Stromal cell of bone marrow (primary cell): ENCODE measurements around the gene BRCA2.
A peak's percentile ranks its signal among the peaks of the same experiment; 100 is the strongest.
"Not testable (repeated sequence)": the region's sequence is repeated elsewhere in the genome, so short reads cannot be mapped to it uniquely, and the experiment has no call there.

ENCODE experiments used
- DNase-seq: peaks from one replicate; pipeline ENCODE4 v3.0.0-alpha.2; 2012; ENCODE audit warnings: low read depth

The BRCA2 gene

DNA sequence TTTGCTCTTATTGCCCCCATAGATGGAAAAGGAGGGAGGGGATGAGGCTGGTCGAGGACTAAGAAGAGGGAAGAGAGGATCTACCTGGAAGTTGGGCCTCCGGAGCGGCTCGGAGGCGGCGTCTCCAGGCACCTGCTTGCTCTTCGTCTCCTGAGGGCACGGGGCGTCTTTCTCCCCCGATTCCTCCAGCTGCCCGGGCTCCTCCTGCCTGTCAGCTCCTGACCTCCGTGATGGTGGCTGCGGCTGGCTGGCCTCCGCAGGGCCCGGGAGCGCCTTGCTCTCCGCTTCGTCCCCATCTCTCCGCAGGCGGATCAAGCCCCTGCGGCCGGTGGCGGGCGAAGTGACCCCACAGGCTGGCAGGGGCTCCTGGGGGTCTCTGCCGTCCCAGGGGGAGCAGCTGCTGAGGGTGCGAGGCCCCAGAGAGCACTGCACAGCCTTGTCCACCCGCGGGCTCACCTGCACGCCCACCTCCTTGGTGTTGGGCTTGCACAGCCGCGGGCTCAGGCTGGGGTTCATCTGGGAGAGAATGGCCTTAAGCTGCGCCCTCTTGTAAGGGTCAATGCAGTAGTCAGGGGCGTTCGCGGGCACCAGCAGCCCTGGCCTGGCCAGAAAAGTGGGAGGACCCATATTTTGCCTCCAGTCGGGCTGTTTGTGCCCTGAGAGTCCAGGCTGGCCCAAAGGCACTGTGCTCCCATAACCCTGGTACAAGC lies 4.0 kb upstream of the BRCA2 start:
- no peak for DNase-seq

DNA sequence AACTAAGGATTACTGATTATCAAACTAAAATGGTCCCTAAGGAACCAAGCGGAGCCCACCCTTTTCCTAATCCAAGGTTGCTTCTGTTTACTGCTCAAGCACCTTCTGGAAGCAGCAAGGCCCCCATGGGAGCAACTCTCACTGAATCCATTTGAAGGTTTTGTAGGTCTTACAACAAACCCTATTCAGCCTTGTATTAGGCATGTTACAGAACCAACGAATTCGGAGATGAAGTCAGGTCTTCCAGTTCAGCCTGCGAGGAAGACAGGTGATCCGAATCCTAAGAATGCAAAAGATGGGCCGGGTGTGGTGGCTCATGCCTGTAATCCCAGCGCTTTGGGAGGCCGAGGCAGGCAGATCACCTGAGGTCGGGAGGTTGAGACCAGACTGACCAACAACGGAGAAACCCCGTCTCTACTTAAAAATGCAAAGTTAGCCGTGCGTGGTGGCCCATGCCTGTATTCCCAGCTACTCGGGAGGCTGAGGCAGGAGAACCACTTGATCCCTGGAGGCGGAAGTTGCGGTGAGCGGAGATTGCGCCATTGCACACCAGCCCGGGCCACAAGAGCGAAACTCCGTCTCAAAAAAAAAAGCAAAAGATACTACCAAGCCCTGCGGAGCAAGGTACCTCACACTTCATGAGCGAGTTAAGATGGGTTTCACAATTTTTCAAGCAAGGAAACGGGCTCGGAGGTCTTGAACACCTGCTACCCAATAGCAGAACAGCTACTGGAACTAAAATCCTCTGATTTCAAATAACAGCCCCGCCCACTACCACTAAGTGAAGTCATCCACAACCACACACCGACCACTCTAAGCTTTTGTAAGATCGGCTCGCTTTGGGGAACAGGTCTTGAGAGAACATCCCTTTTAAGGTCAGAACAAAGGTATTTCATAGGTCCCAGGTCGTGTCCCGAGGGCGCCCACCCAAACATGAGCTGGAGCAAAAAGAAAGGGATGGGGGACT lies 754 bp upstream of the BRCA2 start:
- no peak for DNase-seq

DNA sequence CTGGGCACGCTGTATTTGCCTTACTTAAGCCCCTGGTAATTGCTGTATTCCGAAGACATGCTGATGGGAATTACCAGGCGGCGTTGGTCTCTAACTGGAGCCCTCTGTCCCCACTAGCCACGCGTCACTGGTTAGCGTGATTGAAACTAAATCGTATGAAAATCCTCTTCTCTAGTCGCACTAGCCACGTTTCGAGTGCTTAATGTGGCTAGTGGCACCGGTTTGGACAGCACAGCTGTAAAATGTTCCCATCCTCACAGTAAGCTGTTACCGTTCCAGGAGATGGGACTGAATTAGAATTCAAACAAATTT lies 676 bp downstream of the BRCA2 start:
- DNase-seq: no peak

DNA sequence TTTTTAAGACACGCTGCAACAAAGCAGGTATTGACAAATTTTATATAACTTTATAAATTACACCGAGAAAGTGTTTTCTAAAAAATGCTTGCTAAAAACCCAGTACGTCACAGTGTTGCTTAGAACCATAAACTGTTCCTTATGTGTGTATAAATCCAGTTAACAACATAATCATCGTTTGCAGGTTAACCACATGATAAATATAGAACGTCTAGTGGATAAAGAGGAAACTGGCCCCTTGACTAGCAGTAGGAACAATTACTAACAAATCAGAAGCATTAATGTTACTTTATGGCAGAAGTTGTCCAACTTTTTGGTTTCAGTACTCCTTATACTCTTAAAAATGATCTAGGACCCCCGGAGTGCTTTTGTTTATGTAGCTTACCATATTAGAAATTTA lies 1.2 kb downstream of the BRCA2 start:
- no peak for DNase-seq

DNA sequence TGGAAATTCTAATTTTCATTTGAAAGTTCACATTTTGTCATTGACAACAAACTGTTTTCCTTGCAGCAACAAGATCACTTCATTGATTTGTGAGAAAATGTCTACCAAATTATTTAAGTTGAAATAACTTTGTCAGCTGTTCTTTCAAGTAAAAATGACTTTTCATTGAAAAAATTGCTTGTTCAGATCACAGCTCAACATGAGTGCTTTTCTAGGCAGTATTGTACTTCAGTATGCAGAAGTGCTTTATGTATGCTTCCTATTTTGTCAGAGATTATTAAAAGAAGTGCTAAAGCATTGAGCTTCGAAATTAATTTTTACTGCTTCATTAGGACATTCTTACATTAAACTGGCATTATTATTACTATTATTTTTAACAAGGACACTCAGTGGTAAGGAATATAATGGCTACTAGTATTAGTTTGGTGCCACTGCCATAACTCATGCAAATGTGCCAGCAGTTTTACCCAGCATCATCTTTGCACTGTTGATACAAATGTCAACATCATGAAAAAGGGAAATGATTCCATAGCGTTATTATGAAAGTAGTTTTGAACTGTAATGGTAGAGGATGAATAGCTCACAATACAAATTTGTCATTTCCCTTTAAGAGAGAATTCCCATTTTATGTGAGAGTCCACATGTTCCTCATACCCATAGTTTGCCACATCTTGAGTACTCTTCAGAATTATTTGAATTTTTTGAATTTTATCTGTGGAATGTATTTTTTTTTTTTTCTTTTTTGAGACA lies 2.6 kb downstream of the BRCA2 start:
- no peak for DNase-seq

DNA sequence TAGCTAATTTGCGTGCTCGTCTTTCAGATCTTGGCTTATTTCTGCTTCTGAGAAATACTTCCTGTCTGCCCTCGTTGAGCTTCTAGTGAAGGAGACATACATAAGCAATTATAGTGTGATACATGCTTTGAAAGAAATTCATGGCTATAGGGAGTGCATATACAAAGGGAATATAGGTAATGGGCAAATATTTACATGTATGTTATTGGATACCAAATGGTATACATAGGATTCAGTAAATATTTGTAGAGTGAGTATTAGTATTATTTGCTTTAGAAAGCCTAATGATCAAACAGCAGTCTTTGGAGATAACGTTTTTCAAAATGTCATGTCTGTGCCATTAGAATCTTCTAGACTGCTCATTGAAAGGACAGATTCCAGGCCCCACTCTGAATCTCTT lies 5.2 kb downstream of the BRCA2 start:
- DNase-seq: no peak

DNA sequence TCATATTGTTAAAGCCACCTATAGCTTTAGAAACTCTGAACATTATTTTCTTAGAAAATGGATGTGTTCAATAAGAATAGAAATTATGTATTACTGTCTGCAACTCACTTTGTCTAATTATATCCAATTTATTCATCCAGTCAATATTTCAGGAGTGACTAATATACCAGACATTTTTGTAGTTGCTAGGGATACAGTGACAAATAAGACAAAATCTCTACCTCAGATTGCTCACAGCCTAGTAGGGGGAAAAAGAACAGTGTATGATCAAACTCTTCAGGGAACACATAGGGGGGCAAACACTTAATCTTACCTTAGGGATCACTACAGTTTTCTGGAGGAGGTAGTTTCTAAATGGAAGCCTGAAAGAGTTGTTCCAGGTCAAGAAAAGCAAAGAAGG lies 8.6 kb downstream of the BRCA2 start:
- DNase-seq: peak; percentile 68

DNA sequence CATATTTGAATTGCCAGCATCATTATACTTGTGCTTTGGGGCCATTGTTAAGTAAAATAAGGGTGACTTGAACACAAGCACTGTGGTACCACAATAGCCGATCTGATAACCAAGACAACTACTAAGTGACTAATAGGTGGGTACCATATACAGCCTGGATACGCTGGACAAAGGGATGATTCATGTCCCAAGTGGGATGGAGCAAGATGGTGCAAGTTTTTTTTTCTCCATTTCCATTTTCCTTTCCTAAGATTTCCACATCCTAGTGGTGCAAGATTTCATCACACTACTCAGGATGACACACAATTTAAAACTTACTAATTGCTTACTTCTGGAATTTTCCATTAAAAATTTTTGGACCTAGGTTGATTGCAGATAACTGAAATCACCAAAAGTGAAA lies 15.1 kb downstream of the BRCA2 start:
- peak; percentile 92 for DNase-seq

DNA sequence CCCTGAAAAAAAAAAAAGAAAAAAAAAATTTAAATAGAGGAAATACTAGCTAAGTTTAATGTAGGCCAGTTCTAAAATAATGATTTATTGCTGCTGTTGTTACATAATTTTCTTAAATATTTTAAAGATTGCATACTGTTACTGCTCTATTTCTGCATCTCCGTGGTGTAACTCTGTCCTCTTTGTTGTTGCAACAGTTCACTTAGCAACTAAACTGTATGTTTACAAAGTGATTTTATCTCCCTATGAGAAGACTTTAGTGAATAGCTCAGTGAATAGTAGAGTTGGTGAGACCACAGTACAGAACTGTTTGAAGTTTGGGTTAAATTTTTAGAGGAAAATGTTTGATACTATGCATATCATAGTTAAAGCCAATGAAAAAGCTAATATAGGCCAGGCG lies 19.4 kb downstream of the BRCA2 start:
- no peak for DNase-seq

DNA sequence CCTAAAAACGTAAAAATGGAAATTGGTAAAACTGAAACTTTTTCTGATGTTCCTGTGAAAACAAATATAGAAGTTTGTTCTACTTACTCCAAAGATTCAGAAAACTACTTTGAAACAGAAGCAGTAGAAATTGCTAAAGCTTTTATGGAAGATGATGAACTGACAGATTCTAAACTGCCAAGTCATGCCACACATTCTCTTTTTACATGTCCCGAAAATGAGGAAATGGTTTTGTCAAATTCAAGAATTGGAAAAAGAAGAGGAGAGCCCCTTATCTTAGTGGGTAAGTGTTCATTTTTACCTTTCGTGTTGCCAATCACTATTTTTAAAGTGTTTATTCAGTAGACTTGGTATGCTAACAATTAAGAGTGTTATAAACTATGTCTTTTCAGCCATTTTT lies 25.6 kb downstream of the BRCA2 start:
- no peak for DNase-seq

DNA sequence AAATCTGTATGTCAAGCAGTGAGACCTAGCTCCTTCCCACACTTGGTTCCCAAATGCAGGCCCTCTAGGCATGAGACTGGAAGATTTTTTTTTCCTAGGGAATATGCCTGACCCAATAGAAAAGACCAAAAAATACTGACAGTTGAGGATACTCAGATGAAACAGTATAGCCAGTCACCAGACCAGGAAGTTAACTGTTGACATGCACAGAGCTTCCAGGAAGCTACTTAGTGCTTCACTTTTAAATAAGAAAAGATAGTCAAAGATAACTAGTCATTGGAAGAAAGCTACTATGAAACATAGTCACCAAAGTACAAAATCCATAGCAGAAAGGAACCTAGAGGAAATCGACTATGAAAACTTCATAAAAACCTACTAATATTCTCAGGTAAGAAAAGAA lies 32.3 kb downstream of the BRCA2 start:
- DNase-seq: no peak

DNA sequence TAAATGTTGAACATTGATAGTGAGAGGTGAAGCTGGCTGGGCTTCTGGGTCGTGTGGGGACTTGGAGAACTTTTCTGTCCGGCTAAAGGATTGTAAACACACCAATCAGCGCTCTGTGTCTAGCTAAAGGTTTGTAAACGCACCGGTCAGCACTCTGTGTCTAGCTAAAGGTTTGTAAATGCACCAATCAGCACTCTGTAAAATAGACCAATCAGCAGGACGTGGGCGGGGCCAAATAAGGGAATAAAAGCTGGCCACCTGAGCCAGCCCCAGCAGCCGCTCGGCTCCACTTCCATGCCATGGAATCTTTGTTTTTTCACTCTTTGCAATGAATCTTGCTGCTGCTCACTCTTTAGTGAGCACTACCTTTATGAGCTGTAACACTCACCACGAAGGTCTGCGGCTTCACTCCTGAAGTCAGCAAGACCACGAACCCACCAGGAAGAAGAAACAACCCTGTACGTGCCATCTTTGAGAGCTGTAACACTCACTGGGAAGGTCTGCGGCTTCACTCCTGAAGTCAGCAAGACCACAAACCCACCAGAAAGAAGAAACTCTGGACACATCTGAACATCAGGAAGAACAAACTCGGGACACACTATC lies 35.6 kb downstream of the BRCA2 start:
- not testable (repeated sequence) for DNase-seq

DNA sequence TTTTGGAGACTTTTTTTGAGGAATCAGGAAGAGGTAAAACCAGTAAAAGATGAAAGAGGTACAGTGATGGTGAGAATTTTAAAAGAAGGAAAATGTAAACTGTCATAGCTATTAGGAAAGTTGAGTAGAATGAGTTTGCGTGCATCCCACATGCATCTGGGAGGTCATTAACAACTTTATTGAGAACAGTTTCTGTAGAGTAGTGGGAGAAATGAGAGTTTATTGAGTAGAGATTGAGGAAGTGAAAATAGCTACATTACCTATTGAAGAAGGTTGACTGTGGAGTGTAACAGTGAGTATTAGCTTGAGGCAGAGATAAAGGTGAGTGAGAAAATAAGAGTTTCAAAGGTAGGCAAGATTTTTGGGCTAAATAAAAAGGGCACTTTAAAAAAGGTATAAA lies 38.7 kb downstream of the BRCA2 start:
- no peak for DNase-seq

DNA sequence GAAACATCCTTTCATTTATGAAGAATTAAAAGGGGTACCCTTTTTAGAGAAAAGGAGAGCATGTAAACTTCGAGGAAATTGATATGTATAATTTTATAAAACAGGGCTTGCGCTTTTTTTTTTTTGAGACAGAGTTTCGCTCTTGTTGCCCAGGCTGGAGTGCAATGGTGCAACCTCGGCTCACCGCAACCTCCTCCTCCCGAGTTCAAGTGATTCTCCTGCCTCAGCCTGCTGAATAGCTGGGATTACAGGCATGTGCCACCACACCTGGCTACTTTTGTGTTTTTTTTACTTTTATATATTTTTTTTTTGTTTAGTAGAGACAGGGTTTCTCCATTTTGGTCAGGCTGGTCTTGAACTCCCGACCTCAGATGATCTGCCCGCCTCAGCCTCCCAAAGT lies 40.6 kb downstream of the BRCA2 start:
- DNase-seq: not testable (repeated sequence)

DNA sequence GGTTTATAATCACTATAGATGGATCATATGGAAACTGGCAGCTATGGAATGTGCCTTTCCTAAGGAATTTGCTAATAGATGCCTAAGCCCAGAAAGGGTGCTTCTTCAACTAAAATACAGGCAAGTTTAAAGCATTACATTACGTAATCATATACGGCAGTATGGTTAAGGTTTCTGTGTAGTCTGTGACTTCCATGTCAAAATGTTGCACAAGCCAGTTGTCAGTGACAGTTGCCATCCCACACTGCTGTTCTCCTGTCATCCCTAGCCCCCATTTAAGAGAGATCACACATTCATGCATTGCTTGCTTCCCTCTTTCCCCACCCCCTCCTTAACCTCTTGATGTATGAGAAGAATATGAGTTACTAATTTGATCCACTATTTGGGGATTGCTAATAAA lies 47.3 kb downstream of the BRCA2 start:
- no peak for DNase-seq

DNA sequence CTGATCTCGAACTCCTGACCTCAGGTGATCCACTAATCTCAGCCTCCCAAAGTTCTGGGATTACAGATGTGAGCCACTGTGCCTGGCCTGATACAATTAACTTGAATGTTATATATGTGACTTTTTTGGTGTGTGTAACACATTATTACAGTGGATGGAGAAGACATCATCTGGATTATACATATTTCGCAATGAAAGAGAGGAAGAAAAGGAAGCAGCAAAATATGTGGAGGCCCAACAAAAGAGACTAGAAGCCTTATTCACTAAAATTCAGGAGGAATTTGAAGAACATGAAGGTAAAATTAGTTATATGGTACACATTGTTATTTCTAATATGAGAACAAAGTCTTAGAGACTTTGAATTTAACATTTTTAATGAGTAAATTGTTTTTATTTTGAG lies 55.5 kb downstream of the BRCA2 start:
- DNase-seq: no peak

DNA sequence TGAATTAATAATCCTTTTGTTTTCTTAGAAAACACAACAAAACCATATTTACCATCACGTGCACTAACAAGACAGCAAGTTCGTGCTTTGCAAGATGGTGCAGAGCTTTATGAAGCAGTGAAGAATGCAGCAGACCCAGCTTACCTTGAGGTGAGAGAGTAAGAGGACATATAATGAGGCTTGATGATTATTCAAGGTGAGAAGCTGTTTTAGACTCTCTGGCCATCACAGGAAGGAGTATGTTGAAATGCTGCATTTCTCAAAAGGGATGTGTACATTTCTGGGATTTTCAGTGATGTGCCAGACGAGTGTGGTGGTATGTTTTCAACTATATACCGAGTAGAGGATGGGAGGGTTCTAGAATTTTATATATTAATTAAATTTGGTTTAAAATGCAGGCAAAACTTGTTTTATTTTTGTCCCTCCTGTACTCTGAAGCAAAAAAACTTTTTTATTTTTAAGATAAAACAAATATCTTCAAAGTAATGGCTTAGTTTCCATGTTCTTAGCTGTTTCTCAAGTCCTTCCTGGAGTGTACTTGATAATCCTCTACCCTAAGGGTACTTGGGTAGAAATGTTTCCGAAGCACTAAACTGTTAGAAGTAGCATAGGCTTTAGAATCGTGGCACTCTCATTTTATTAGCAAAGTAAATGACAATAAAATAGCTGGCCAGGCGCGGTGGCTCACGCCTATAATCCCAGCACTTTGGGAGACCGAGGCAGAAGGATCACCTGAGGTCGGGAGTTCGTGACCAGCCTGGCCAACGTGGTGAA lies 61.5 kb downstream of the BRCA2 start:
- DNase-seq: no peak

DNA sequence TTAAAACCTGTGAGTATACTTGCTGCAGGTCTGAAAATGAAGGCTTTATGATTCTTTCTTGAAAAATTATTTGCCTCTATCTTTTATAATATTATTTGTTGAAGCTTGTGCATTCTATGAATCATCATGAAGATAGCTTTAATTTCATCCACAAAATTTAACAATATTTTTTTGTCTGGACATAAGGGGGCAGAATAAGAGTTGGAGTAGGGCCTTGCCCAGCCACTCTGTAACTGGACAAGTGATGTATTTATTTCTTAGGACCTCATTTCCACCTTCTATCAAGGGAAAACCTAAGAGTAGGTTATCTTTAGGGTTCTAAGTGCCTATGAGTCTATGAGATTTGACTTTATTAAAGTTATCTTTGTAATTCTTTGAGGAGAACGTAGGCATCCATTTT lies 62.7 kb downstream of the BRCA2 start:
- no peak for DNase-seq

DNA sequence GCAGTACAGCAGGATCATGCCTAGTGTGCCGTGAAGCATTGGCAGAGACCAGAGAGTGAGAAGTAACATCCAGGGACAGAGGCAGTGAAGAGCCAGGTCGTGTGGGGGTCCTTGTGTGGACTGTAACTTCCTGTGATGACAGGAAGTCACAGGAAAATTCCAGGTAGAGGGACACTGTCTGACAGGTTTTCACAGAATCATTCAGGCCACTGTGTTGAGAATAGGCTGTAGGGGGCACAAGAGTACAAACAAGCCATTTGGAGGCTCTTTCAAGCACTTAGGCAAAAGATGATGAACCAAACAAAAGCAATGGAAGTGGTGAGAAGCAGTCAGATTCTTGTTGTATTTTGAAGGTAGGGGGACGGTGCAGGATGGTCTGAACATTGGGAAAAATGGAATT lies 66.2 kb downstream of the BRCA2 start:
- peak; percentile 24 for DNase-seq

DNA sequence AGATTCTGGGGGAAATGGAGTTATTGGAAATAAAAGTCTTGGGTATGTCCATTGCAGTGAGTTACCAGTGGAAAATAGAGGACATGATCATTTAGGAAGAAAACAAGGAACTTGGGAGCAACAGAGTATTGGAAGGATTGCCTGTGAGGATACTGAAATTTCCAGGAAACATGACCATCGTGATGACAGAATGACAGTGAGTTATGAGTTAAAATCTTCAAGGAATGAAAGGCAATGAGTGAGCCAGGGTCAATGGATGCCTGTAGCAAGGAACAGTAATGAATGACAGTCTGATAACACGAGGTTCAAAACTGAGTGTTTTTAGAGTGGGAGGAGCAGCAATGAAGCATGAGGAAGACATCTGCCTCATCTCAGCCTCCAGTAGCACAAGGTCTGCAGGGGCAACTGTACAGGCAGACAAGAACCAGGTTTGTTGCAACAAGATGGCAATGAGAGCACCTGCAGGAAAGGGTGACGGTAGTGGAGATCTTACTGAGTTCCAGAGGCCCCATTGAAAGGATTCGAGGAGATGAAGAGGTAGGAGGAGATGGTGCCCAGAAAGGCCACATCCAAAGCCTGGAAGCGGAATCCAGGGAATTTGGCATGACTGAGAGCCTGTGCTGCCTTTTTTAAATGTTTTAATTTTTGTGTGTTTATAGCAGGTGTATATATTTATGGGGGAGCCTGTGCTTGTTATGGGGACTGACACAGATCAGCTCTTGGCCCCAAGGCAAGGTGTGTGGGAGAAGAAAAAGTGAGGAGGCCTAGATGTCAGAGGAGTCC lies 68.7 kb downstream of the BRCA2 start:
- DNase-seq: no peak

DNA sequence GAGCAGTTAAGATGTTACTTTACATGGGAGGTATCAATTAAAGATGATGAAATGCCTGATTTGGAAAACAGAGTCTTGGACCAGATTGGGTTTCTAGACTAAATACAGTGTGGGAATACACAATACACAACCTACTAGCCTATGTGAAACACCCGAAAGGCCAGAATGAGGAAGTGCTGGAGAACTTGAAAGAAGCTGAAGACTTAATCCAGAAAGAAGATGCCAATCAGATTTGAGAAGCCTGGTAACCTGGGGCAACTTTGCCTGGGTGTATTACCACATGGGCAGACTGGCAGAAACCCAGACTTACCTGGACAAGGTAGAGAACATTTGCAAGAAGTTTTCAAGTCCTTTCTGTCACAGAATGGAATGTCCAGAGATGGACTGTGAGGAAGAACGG lies 69.4 kb downstream of the BRCA2 start:
- DNase-seq: no peak
